Esophagus muscularis mucosa (tissue), 3 donors: Measurements from ENCODE around the gene GJE1.

Experiments used
- CTCF ChIP-seq, 3 experiments: fragments of 200-600 bp in 2 of 3; fragments of 450-650 bp in 1 of 3; sonication (generic) in 2 of 3; IDR thresholded peaks; one replicate each; pipeline ENCODE4 v1.5.1; 2017 to 2019; ENCODE audit warnings: antibody characterized with exemption in 3 of 3, mild to moderate bottlenecking in 2 of 3, moderate library complexity in 1 of 3
- POLR2A ChIP-seq: fragments of 450-650 bp; IDR thresholded peaks from one replicate; pipeline ENCODE4 v1.6.1; 2017; ENCODE audit warnings: antibody characterized with exemption, moderate library complexity, mild to moderate bottlenecking, low read depth

DNA sequence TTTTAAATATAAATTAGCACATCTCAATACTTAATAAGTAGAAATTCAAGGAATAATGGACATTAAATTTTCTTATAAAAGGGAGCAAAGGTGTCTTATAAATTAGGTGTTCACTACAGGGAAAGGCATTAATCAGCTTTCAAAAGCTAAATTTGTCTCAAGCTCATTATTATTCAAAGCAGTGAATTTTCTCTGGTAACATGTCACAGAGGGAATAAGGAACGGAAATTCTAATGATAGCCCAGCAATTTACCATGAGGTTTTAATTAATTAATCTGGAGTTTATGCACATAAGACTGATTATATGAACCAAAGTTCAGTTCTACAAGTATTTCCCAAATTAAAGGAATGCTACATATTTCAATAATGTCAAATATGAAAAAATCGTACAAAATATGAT is 15.4 kb upstream of the GJE1 start:
- TF ChIP-seq CTCF (IDR thresholded peaks at IDR 0.05) (no peak), POLR2A (no peak)
